SK-N-SH (cell line): Measurements from ENCODE around the gene ARHGAP44. TPM values are rescaled to one million over a fixed set of nuclear protein-coding genes. Genes with fewer than 3 reads are reported as not detected.

ENCODE experiments used
- CTCF ChIA-PET: fragments of 300-600, 350-600 bp; formaldehyde crosslinking; extraction: SDS; loops from one replicate; lab custom pipeline; 2021; lab: Yijun Ruan, JAX
- POLR2A ChIA-PET: fragments of 350-600 bp; sonication (Branson Sonifier 250); formaldehyde crosslinking; extraction: SDS; loops from one replicate; lab custom pipeline; 2020; ENCODE audit warnings: antibody characterized with exemption, inconsistent platforms; lab: Yijun Ruan, JAX
- DNase-seq: peaks from one replicate; pipeline ENCODE4 v3.0.0; 2012
- H2AFZ ChIP-seq: fragments of 200-600 bp; sonication (generic); 2 replicates; pipeline ENCODE4 v1.8.1; 2016; ENCODE audit warnings: antibody characterized with exemption, mild to moderate bottlenecking, low read depth
- H3F3A ChIP-seq: fragments of 200-600 bp; sonication (generic); replicated peaks from 2 replicates; pipeline ENCODE3; 2016; ENCODE audit warnings: antibody characterized with exemption, mild to moderate bottlenecking; ENCODE audit not compliant: insufficient read depth
- H3K27ac ChIP-seq, 2 experiments: fragments of 200-500 bp in 1 of 2; fragments of 200-600 bp in 1 of 2; sonication (Bioruptor generic) in 1 of 2; sonication (generic), shearing (Covaris generic) in 1 of 2; 2 replicates each; pipeline versions ENCODE4 v1.5.1 to v1.6.1; 2014 to 2016; ENCODE audit warnings: low read depth in 2 of 2, inconsistent platforms in 1 of 2, low read length in 1 of 2, mild to moderate bottlenecking in 1 of 2, mixed read lengths in 1 of 2
- H3K27me3 ChIP-seq: fragments of 200-600 bp; sonication (generic), shearing (Covaris generic); 2 replicates; pipeline ENCODE4 v1.6.1; 2016; ENCODE audit warnings: mixed run types; ENCODE audit not compliant: insufficient read depth
- H3K36me3 ChIP-seq, 2 experiments: fragments of 200-500 bp in 1 of 2; fragments of 200-600 bp in 1 of 2; sonication (Bioruptor generic) in 1 of 2; sonication (generic) in 1 of 2; replicated peaks in 1 of 2; 2 replicates each; pipeline versions ENCODE3 to v1.5.1; 2014 to 2016; ENCODE audit warnings: low read length in 1 of 2, mild to moderate bottlenecking in 1 of 2; ENCODE audit not compliant: insufficient read depth in 2 of 2, control insufficient read depth in 1 of 2
- H3K4me1 ChIP-seq, 2 experiments: fragments of 200-500 bp in 1 of 2; fragments of 200-600 bp in 1 of 2; sonication (Bioruptor generic) in 1 of 2; sonication (generic), shearing (Covaris generic) in 1 of 2; 2 replicates each; pipeline versions ENCODE4 v1.5.1 to v1.6.1; 2014 to 2016; ENCODE audit warnings: low read depth in 1 of 2, low read length in 1 of 2, mixed run types in 1 of 2; ENCODE audit not compliant: insufficient read depth in 2 of 2, control insufficient read depth in 1 of 2
- H3K4me2 ChIP-seq: fragments of 200-600 bp; sonication (generic), shearing (Covaris generic); 2 replicates; pipeline ENCODE4 v1.6.1; 2017; ENCODE audit warnings: mixed run types
- H3K4me3 ChIP-seq, 2 experiments: fragments of 200-500 bp in 1 of 2; fragments of 200-600 bp in 1 of 2; sonication (Bioruptor generic) in 1 of 2; sonication (generic), shearing (Covaris generic) in 1 of 2; 2 replicates each; pipeline versions ENCODE4 v1.5.1 to v1.8.1; 2014 to 2016; ENCODE audit warnings: low read depth in 2 of 2, inconsistent platforms in 1 of 2, low read length in 1 of 2, mild to moderate bottlenecking in 1 of 2, mixed read lengths in 1 of 2, moderate library complexity in 1 of 2
- H3K79me2 ChIP-seq: fragments of 200-600 bp; sonication (generic); 2 replicates; pipeline ENCODE4 v1.8.1; 2017; ENCODE audit warnings: mild to moderate bottlenecking; ENCODE audit not compliant: insufficient read depth
- H3K9ac ChIP-seq: fragments of 200-600 bp; sonication (generic); 2 replicates; pipeline ENCODE4 v1.6.1; 2017; ENCODE audit warnings: mixed run types
- H3K9me2 ChIP-seq: fragments of 200-600 bp; sonication (generic); 2 replicates; pipeline ENCODE4 v1.6.1; 2017; ENCODE audit warnings: mixed run types
- H3K9me3 ChIP-seq: fragments of 200-600 bp; sonication (generic); 2 replicates; pipeline ENCODE4 v1.6.1; 2017; ENCODE audit warnings: mixed run types, mild to moderate bottlenecking, moderate library complexity
- H4K20me1 ChIP-seq: fragments of 200-600 bp; sonication (generic); 2 replicates; pipeline ENCODE4 v1.6.1; 2017; ENCODE audit warnings: mild to moderate bottlenecking, mixed run types; ENCODE audit not compliant: insufficient read depth
- CHD2 ChIP-seq: fragments of 150-350 bp; IDR thresholded peaks from 2 replicates; pipeline ENCODE4 v1.6.1; 2018; ENCODE audit warnings: low read length; ENCODE audit not compliant: partially characterized antibody
- CTCF ChIP-seq: fragments of 200-600 bp; sonication (generic); IDR thresholded peaks from 2 replicates; pipeline ENCODE4 v1.6.1; 2017; ENCODE audit warnings: antibody characterized with exemption, mild to moderate bottlenecking, moderate library complexity
- ELF1 ChIP-seq: IDR thresholded peaks from 2 replicates; pipeline ENCODE4 v1.4.0; 2012
- EP300 ChIP-seq, 2 experiments: IDR thresholded peaks; 2 replicates each; pipeline versions ENCODE4 v1.4.0 to v1.6.1; 2012; ENCODE audit warnings: borderline replicate concordance in 1 of 2, low read depth in 1 of 2, low read length in 1 of 2
- EZH2phosphoT487 ChIP-seq: fragments of 200-600 bp; sonication (generic); IDR thresholded peaks from 2 replicates; pipeline ENCODE4 v1.6.1; 2017; ENCODE audit warnings: low read depth, mixed run types, mild to moderate bottlenecking, antibody characterized with exemption, moderate library complexity, borderline replicate concordance
- FOXJ3 ChIP-seq: sonication (generic); formaldehyde crosslinking; IDR thresholded peaks from 2 replicates; pipeline ENCODE4 v1.5.1; 2020; ENCODE audit warnings: mild to moderate bottlenecking, missing genetic modification reagents
- FOXM1 ChIP-seq: IDR thresholded peaks from 2 replicates; pipeline ENCODE4 v1.4.0; 2012; ENCODE audit warnings: low read depth, mild to moderate bottlenecking
- JUND ChIP-seq: IDR thresholded peaks from 2 replicates; pipeline ENCODE4 v1.4.0; 2012
- MEF2A ChIP-seq: IDR thresholded peaks from 2 replicates; pipeline ENCODE4 v1.4.0; 2012; ENCODE audit warnings: low read depth, borderline replicate concordance
- MXI1 ChIP-seq: IDR thresholded peaks from 2 replicates; pipeline ENCODE4 v1.6.1; 2012; ENCODE audit warnings: mild to moderate bottlenecking, low read depth, low read length, improper control_type of control experiment
- NFIC ChIP-seq: IDR thresholded peaks from 2 replicates; pipeline ENCODE4 v1.4.0; 2012; ENCODE audit warnings: borderline replicate concordance
- NRF1 ChIP-seq: IDR thresholded peaks from 2 replicates; pipeline ENCODE4 v1.6.1; 2012; ENCODE audit warnings: low read depth, mild to moderate bottlenecking, low read length
- PBX3 ChIP-seq: IDR thresholded peaks from 2 replicates; pipeline ENCODE4; 2012
- POLR2AphosphoS5 ChIP-seq: IDR thresholded peaks from 2 replicates; pipeline ENCODE4 v1.6.1; 2012; ENCODE audit warnings: low read depth, low read length
- RAD21 ChIP-seq: IDR thresholded peaks from 2 replicates; pipeline ENCODE4 v1.6.1; 2012; ENCODE audit warnings: mild to moderate bottlenecking, low read length
- RFX5 ChIP-seq: IDR thresholded peaks from 2 replicates; pipeline ENCODE4 v1.6.1; 2012; ENCODE audit warnings: mild to moderate bottlenecking, improper control_type of control experiment, low read length
- RXRA ChIP-seq: IDR thresholded peaks from 2 replicates; pipeline ENCODE4 v1.4.0; 2012; ENCODE audit warnings: low read depth, mild to moderate bottlenecking, borderline replicate concordance
- SMC3 ChIP-seq: IDR thresholded peaks from 2 replicates; pipeline ENCODE4 v1.6.1; 2012; ENCODE audit warnings: low read depth, low read length, improper control_type of control experiment
- TAF1 ChIP-seq: IDR thresholded peaks from 2 replicates; pipeline ENCODE4 v1.6.1; 2012; ENCODE audit warnings: low read depth, mild to moderate bottlenecking, low read length, moderate library complexity, borderline replicate concordance
- TEAD4 ChIP-seq: IDR thresholded peaks from 2 replicates; pipeline ENCODE4 v1.4.0; 2012; ENCODE audit warnings: mild to moderate bottlenecking, borderline replicate concordance; ENCODE audit not compliant: insufficient read depth
- YY1 ChIP-seq: IDR thresholded peaks from 2 replicates; pipeline ENCODE4 v1.4.0; 2012; ENCODE audit warnings: low read depth, mild to moderate bottlenecking
- WGBS: methylation state at CpG from one replicate; pipeline ENCODE4 v1.1.6; 2017; ENCODE audit warnings: low lambda C conversion rate; 5-methylcytosine and 5-hydroxymethylcytosine counted together
- polyA plus RNA-seq, 3 experiments: library from polyadenylated mRNA; depleted of rRNA; stranded (reverse); fragments of >200 nt; gene quantifications; 2 replicates each; pipeline ENCODE4 v1.2.3, GENCODE V29; 2012
- TF ChIP-seq, protein P1 (sequence below): IDR thresholded peaks from 2 replicates; pipeline ENCODE4 v1.4.0; 2012; ENCODE audit warnings: low read depth, borderline replicate concordance
- TF ChIP-seq, protein P2 (sequence below): IDR thresholded peaks from 2 replicates; pipeline ENCODE4 v1.4.0; 2012; ENCODE audit warnings: low read depth, borderline replicate concordance

ARHGAP44 gene
- polyA plus RNA-seq, 1 of the 3 experiments (the other 2 are of a cell fraction): 0.28 TPM

DNA sequence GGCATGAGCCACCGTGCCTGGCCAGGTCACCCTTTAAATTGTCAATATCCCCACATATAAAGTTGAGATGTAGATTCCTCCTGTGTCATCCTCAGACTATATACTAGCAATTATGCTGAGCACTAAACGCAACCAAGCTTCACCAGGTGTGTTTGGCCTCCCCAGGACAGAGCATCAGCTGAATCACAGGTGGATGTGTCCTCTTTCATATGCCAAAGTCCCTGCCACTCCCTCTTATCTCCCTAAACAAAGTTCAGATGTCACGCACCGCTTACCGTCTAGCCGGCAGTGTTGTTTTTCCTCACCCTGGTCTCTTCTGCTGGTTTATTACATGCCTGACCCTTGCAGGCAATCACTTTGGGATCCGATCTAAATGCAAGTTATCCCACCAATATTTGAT lies 43.8 kb upstream of the ARHGAP44 start:
- Histone ChIP-seq H3K27me3 (peaks cover 30% of the 10 kb centered on the region), H3K9me3 (no peaks in the 10 kb centered on the region), H2AFZ (no peak overlapping the region), H3K27ac (no peak overlapping the region), H3K36me3 (no peaks in the 10 kb centered on the region), H4K20me1 (no peaks in the 10 kb centered on the region), H3F3A (no peaks in the 10 kb centered on the region), H3K9ac (no peak overlapping the region), H3K79me2 (no peaks in the 10 kb centered on the region), H3K9me2 (no peaks in the 10 kb centered on the region), H3K4me2 (no peak overlapping the region), H3K4me1 (no peaks in the 10 kb centered on the region), H3K4me3 (no peak overlapping the region)
- ChIA-PET POLR2A (no interaction called here), CTCF (no interaction called here)
- 31% methylated on average over 7 of the region's 7 CpGs for WGBS
- DNase-seq: no peak
- no peak for TF ChIP-seq RFX5
- TF ChIP-seq TAF1: no peak
- no peak for TF ChIP-seq FOXJ3 (CRISPR knock-in tag)
- no peak for TF ChIP-seq MXI1
- no peak for TF ChIP-seq TEAD4
- no peak for TF ChIP-seq MEF2A
- TF ChIP-seq POLR2AphosphoS5: no peak
- TF ChIP-seq SMC3: no peak
- TF ChIP-seq FOXM1: no peak
- TF ChIP-seq JUND: no peak

DNA sequence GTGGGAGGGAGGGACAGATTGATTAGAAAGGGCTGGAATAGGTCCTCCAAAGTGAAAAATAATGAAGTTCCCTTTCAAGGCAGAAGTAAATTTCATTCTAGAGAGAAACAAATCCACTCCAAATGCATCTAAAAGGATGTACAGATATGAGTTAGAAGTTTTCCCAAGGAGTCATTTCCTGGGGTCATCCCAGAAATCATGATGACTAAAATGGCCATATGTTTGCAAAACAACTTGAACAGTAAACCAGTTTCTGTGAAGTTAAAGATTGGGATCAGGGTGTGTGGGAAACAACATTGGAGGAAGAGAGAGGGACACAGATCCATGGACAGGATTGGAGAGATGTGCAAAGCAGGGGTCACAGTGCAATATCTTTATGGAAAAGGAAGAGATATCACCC lies 32.5 kb upstream of the ARHGAP44 start:
- H3K4me1 ChIP-seq: no peaks in the 10 kb centered on the region
- H3F3A ChIP-seq: no peaks in the 10 kb centered on the region
- no peaks in the 10 kb centered on the region for H3K36me3 ChIP-seq
- H3K79me2 ChIP-seq: no peaks in the 10 kb centered on the region
- no peaks in the 10 kb centered on the region for H4K20me1 ChIP-seq
- no peak overlapping the region for H3K4me2 ChIP-seq
- no peaks in the 10 kb centered on the region for H3K9me3 ChIP-seq
- POLR2A ChIA-PET: no interaction called here
- TF ChIP-seq RXRA (no peak), PBX3 (no peak), YY1 (no peak), EP300 (IDR thresholded peaks at IDR 0.05; ENCODE audit: borderline replicate concordance in 1 of 2, low read depth in 1 of 2, low read length in 1 of 2) (no peak), RAD21 (no peak), NRF1 (no peak), MXI1 (no peak), ELF1 (no peak), NFIC (no peak), CHD2 (no peak), EZH2phosphoT487 (no peak), TEAD4 (no peak), TAF1 (no peak), CTCF (no peak)
- TF ChIP-seq, protein P1, sequence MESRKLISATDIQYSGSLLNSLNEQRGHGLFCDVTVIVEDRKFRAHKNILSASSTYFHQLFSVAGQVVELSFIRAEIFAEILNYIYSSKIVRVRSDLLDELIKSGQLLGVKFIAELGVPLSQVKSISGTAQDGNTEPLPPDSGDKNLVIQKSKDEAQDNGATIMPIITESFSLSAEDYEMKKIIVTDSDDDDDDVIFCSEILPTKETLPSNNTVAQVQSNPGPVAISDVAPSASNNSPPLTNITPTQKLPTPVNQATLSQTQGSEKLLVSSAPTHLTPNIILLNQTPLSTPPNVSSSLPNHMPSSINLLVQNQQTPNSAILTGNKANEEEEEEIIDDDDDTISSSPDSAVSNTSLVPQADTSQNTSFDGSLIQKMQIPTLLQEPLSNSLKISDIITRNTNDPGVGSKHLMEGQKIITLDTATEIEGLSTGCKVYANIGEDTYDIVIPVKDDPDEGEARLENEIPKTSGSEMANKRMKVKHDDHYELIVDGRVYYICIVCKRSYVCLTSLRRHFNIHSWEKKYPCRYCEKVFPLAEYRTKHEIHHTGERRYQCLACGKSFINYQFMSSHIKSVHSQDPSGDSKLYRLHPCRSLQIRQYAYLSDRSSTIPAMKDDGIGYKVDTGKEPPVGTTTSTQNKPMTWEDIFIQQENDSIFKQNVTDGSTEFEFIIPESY: no peak
- TF ChIP-seq, protein P2, sequence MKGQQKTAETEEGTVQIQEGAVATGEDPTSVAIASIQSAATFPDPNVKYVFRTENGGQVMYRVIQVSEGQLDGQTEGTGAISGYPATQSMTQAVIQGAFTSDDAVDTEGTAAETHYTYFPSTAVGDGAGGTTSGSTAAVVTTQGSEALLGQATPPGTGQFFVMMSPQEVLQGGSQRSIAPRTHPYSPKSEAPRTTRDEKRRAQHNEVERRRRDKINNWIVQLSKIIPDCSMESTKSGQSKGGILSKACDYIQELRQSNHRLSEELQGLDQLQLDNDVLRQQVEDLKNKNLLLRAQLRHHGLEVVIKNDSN: no peak
- TF ChIP-seq, all 33 proteins: peak for 0
- Histone ChIP-seq H3K9me2 (no peaks in the 10 kb centered on the region), H3K27me3 (peaks cover 6% of the 10 kb centered on the region; the same call in 1 of the 2 replicates), H2AFZ (no peak overlapping the region), H3K9ac (no peak overlapping the region), H3K4me3 (no peak overlapping the region), H3K27ac (no peak overlapping the region)
- CTCF ChIA-PET: interaction anchor here (2.2 kb wide), 1 partner anchor 15 kb away, joined by 6 read pairs; no protein-coding TSS in a partner anchor
- DNase-seq: no peak
